ENCODE results near the gene SLC16A3. TPM values are rescaled to one million over a fixed set of nuclear protein-coding genes. Genes with fewer than 3 reads are reported as not detected.
"Not testable (repeated sequence)": the region's sequence is repeated elsewhere in the genome, so short reads cannot be mapped to it uniquely, and the experiment has no call there.

The SLC16A3 gene
- total RNA-seq, 1 donor from 2014 or later = 1.5 TPM

DNA sequence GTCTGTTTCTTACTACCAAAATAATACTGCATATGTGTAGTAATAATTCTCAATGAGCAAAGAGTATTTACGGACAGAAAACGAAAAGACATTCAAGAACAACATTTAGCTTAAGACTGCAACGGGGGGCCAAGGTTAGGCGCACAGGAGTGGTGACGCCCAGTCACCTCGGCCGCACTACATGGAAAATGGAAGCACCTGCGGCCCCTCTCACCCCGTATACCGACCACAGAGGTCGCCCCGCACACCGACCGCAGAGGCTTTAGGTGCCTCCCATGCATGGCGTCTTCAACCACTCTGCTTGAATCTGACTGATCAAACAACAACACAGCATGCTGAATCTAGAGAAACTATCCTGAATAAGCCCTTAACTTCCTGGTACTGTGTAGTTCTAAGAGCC lies 42.6 kb upstream of the SLC16A3 start:
- H3K4me3 Mint-ChIP-seq = no peak overlapping the region
- DNase-seq (ENCODE audit: low read depth, low spot score) = no peak
- H3K9me3 Mint-ChIP-seq = no peaks in the 10 kb centered on the region
- no peaks in the 10 kb centered on the region for H3K27me3 Mint-ChIP-seq (ENCODE audit: low read depth)
- H3K36me3 Mint-ChIP-seq (ENCODE audit: low read depth) = peaks cover 5% of the 10 kb centered on the region
- no peaks in the 10 kb centered on the region for H3K4me1 Mint-ChIP-seq
- H3K27ac Mint-ChIP-seq (ENCODE audit: unreplicated experiment) = no peak overlapping the region
- no peak for TF ChIP-seq CTCF (conservative IDR thresholded peaks at IDR 0.05)

- Mint-ChIP-seq H3K4me3 (no peak overlapping the region), H3K9me3 (no peaks in the 10 kb centered on the region), H3K4me1 (no peaks in the 10 kb centered on the region), H3K27me3 (ENCODE audit: low read depth) (no peaks in the 10 kb centered on the region), H3K27ac (ENCODE audit: unreplicated experiment) (no peak overlapping the region), H3K36me3 (ENCODE audit: low read depth) (peaks cover 5% of the 10 kb centered on the region)
- no peak for DNase-seq (ENCODE audit: low read depth, low spot score)
- no peak for TF ChIP-seq CTCF (conservative IDR thresholded peaks at IDR 0.05)
These were observed 41.3 kb upstream of the SLC16A3 start for GRCh38 chr17:82187500-82187899.

GRCh38 chr17:82188001-82188961 lies 40.6 kb upstream of the SLC16A3 start:
- H3K4me3 Mint-ChIP-seq = no peak overlapping the region
- no peak overlapping the region for H3K27ac Mint-ChIP-seq (ENCODE audit: unreplicated experiment)
- TF ChIP-seq CTCF (conservative IDR thresholded peaks at IDR 0.05) = no peak
- H3K36me3 Mint-ChIP-seq (ENCODE audit: low read depth) = peaks cover 5% of the 10 kb centered on the region
- no peaks in the 10 kb centered on the region for H3K4me1 Mint-ChIP-seq
- no peak for DNase-seq (ENCODE audit: low read depth, low spot score)
- H3K27me3 Mint-ChIP-seq (ENCODE audit: low read depth) = no peaks in the 10 kb centered on the region
- no peaks in the 10 kb centered on the region for H3K9me3 Mint-ChIP-seq

DNA sequence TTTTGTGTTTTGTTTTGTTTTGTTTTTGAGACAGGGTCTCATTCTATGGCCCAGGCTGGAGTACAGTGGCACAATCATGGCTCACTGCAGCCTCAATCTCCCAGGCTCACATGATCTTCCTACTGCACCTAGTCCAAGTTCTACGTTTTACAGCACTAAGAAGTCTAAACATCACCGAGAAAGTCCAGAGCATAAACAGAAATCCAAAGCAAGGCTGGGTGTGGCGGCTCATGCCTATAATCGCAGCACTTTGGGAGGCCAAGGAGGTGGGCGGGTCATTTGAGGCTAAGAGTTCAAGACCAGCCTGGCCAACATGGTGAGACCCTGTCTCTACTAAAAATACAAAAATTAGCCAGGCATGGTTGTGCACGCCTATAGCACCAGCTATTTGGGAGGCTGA lies 35.8 kb upstream of the SLC16A3 start:
- not testable (repeated sequence) for H3K27ac Mint-ChIP-seq (ENCODE audit: unreplicated experiment)

DNA sequence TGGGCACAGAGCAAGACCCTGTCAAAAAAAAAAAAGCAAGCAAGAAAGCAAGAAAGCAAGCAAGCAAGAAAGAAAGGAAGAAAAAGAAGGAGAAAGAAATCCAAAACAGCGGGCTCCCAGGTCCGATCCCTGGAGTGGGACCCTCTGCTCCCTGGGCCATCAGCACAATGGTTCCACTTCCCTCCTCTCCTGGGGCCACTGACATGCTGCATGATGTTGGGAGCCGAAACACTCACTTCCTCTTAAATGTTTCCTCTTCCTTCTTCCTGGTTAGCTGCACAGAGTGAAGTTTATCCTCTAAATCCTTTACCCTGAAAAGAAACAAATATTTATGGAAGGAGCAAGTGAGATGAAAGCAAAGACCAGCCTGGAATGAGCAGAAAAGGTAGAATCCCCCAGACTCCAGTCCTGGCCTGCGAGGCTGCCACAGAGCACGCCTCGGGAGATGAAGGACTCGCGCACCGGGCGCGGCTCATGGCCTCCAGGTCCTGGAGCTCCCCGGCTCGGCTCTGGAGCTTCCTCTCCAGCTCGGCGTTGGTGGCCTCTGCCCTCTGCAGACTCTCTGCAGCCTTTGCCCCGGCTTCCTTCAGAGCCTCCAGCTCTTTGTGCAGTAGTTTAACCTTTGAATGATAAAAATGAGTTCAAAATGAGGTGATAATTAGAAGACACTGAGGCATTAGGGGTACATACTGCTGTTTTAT lies 35.2 kb upstream of the SLC16A3 start:
- Mint-ChIP-seq H3K27me3 (ENCODE audit: low read depth) (no peaks in the 10 kb centered on the region), H3K4me1 (no peaks in the 10 kb centered on the region), H3K4me3 (no peak overlapping the region), H3K36me3 (ENCODE audit: low read depth) (peaks cover 4% of the 10 kb centered on the region), H3K27ac (ENCODE audit: unreplicated experiment) (no peak overlapping the region), H3K9me3 (no peaks in the 10 kb centered on the region)
- TF ChIP-seq CTCF (conservative IDR thresholded peaks at IDR 0.05) = no peak
- DNase-seq (ENCODE audit: low read depth, low spot score) = no peak

More for the DNA sequence above, 35.8 kb upstream of the SLC16A3 start:
- H3K36me3 Mint-ChIP-seq (ENCODE audit: low read depth); DNase-seq (ENCODE audit: low read depth, low spot score); H3K9me3 Mint-ChIP-seq; H3K4me3 Mint-ChIP-seq; H3K4me1 Mint-ChIP-seq; H3K27me3 Mint-ChIP-seq (ENCODE audit: low read depth): not testable (repeated sequence)

DNA sequence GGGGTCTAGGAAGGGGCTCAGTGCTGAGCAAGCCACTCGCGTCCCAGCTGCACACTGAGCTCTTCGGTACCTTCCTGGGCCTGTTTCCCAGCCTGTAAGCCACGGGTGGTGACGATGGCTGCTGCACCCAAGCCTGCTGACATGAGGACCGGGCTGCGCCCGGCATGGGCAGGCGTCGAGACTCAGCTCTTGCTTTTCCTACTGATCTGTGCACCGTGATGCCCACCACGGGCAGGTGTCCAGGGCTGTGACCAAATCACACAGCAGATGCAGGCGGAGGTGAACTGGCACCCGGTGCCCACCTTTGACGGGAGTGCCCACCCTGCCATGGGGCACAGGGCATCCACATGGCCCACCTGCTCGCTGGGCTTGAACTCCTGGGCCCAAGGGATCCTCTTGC lies 34.1 kb upstream of the SLC16A3 start:
- no peak for TF ChIP-seq CTCF (conservative IDR thresholded peaks at IDR 0.05)
- H3K27me3 Mint-ChIP-seq (ENCODE audit: low read depth) = no peaks in the 10 kb centered on the region
- DNase-seq (ENCODE audit: low read depth, low spot score) = no peak
- H3K4me3 Mint-ChIP-seq = no peak overlapping the region
- no peaks in the 10 kb centered on the region for H3K9me3 Mint-ChIP-seq
- no peak overlapping the region for H3K27ac Mint-ChIP-seq (ENCODE audit: unreplicated experiment)
- no peaks in the 10 kb centered on the region for H3K4me1 Mint-ChIP-seq
- peaks cover 4% of the 10 kb centered on the region for H3K36me3 Mint-ChIP-seq (ENCODE audit: low read depth)

All from neural crest cell (in vitro differentiated cells).